HG03097 (cell line): ENCODE measurements around the gene GALNS.
"Not testable (repeated sequence)": the region's sequence is repeated elsewhere in the genome, so short reads cannot be mapped to it uniquely, and the experiment has no call there.

Experiments used
- ATAC-seq: cut with Tn5 transposase; IDR thresholded peaks from one replicate; pipeline ENCODE4 v1.9.1; 2021; ENCODE audit not compliant: unreplicated experiment, low FRiP score

GALNS gene

DNA sequence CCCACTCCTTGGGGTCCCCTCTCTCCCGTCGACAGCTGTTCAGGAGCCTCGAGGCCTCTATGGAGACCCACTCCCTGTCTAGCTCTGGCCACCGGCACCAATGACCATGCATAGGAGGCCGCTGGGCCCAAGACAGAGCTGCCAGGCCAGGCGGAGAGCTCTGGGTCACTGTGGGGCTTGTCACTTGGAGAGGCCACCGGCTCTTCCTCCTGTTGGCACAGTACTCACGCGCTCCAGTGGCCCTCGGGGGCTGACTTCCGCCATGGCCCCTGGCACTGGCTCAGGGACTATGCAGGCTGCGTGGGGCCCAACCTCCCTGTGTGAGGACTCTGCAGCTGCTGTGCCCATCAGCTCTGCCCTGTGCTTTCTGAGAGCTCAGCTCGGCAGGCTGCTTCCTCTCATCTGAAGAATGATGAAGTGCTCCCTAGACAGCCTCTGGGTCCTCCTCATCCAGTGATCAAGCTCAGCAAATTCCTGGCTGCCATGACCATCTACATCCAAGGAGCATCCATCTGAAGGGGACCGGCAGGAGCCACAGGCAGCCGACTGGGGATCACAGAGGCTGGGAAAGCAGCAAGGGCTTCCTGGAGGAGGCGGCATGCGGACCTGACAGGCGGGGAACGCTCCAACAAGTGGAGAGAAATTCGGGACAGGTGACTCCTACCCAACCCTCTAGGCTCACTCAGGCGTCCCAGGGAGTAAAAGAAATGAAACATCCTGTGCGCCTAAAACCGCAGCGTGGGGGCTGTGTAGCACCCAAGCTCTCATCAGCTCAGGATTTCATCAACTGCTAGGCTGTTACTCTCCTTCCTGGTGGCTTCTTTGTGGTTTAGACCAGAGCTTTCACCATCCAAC, 16.8 kb downstream of the GALNS start:
- ATAC-seq: no peak

DNA sequence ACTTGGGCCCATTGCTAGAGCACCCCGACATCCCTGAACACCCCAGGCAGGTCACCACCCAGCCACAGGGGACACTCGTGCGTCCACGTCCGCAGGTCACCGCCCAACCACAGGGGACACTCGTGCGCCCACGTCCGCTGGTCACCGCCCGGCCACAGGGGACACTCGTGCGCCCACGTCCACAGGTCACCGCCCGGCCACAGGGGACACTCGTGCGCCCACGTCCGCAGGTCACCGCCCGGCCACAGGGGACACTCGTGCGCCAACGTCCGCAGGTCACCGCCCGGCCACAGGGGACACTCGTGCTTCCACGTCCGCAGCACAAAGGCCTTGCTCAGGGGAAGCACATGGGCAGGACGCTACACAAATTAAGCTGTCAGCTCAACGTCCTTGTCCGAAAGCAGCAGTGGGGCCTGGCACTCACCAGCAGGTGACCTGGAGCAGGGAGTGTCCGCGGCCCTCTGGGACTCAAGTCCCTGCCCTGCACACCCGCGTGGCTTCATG, 17.7 kb downstream of the GALNS start:
- no peak for ATAC-seq

DNA sequence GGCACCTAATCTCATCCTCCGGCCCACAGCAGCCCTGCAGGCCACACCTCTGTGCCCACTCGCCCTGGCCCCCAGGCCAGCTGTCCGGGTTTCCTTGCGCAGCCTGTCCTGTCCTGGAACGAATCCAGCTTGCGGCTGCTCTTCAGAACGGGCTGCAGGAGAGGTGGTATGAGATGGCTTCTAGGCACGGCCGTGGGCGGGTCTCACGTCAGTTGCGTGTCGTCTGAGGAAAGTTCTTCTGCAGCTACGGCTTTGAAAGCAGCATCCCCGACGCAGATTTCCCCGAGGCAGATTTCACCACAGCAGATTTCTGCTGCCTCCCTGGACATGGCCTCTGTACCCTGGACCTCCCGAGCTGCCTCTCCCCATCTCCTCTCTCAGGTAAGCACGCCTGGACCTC, 18.2 kb downstream of the GALNS start:
- no peak for ATAC-seq

DNA sequence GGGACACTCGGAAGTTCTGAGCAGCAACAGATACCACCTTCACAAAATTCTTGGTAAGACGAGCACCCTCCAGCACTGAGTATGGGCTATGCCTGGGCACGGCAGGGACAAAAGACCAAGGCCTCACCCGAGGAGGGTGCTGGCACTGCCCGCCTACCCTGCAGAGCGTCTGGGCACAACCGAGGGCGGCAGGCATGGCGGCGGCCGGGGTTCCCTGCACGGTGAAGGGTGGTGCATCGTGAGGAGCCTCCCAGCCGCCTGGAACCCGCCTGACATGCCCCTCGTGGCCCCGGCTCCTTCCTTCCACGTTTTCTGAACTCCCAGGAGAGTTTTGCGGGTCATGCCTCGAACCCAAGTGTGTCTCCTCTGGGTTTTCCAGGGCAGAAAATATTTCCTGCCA, 18.9 kb downstream of the GALNS start:
- no peak for ATAC-seq

DNA sequence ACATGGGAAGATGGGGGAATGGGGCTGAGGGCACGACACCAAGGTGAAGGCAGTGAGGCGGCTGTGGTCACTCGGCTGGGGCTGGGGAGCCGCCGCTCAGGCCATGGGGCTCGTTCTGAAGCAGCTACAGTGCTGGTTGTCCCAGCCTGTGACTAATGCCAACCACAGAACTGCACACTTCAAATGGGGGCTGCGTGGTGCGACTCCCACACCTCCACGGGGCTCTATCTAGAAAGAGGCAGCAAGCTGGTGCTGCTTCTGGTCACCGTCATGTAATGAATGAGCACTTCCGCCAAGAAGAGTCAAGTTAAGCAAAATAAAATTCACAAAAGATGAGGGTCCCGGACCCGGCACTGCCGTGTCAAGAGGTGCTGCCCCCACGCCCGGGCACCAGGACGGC, 20.0 kb downstream of the GALNS start:
- no peak for ATAC-seq

DNA sequence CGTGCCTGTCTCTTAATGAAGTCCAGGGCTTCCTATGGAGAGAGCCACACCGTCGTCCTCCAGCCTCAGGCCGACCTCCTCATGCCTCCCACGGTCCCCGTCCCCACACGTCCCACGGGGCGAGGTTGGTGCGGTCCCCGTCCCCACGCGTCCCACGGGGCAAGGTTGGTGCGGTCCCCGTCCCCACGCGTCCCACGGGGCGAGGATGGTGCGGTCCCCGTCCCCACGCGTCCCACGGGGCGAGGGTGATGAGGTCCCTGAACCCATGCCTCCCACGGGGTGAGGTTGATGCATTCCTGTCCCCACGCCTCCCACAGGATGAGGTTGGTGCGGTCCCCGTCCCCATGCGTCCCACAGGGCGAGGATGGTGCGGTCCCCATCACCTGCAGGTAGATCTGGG, 20.9 kb downstream of the GALNS start:
- no peak for ATAC-seq

DNA sequence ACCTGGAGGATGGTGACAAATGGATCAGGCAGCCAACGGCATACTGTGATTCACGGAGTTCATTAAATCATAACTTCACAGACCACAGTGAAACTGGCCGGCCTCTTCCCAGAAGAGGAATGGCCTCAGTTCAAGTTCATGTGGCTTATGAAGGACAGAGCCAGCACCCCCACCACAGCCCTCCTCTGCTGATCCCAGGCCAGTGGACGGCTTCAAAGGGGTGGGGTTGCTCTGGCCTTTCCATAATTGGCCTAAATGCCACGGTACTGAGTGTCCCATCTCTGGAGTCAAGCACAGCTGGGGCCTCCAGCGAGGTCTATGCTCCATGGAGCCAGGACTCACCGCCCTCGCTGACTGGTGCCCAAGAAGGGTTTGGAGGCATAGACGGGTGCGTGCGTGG, 21.4 kb downstream of the GALNS start:
- ATAC-seq: no peak

DNA sequence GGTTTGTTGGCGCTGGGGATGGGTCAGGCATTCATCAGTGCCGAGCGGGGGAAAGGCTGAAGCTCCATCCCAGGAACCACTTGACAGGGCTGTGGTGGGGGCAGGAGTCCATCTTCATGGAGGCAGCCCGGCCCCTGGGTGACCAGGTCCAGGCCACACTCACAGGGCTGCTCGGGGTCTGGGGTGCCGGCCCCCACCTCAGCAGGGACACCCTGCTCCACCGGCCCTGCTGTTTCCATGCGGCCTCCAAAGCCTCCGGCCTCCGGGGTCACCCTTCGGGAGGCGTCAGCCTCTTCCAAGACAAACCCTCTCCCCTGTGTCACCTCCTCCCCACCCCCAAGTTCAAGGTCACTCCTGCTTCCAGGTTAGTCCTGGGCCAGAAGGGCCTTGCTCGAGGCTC, 22.1 kb downstream of the GALNS start:
- no peak for ATAC-seq

DNA sequence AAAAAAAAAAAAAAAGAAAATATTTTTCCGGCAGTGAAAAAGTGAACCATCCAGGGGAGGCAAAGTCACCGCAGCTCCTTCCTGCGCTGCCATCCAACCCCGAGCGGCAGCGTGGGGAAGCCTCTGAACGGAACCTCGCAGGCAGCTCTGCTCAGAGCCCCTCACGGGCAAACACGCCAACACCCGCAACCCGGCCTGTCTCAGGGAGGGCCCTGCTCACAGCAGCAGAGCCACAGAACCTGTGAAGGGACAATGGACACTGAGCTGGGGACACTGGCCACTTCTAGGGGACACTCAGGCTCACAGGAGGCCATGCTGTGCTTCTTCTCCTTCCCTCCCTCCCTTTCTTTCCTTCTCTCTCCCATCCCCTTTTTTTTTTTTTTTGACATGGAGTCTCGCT, 23.7 kb downstream of the GALNS start:
- ATAC-seq: no peak

DNA sequence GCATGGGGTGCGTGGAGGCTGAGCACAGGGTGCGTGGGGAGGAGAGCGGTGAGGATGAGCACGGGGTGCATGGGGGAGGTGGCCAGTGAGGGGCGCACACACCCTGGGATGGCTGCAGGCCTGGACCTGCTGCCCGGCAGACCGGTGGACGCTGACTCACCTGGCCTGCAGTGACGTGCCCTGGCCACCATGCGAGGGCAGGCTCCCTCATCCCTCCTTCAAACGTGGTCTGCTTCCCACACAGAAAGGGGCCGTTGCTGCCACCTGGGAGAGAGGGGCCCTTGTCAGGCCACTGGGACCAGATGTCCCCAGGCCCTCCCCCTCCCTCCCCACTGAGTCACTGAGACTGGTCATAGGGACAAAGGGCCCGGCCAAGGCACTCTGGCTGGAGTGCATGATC, 24.9 kb downstream of the GALNS start:
- ATAC-seq: no peak

DNA sequence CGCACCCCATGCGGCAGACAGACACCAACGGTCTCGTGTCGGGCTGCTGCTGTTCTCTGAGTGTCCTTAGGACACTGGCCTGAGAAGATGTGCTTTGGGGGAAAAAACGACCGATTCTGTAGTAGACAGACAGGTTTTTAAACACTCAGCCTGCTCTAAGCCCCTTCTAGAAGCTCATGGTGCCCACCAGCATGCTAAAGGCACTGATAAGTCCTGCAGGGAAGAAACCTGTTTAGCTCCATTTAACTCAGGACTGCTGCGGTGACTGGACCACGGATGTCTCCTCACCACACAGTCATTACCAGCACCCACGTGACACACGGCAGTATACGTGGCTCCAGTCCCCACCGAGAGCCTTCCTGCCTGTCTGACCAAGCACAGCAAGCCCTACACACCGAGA, 26.0 kb downstream of the GALNS start:
- no peak for ATAC-seq

DNA sequence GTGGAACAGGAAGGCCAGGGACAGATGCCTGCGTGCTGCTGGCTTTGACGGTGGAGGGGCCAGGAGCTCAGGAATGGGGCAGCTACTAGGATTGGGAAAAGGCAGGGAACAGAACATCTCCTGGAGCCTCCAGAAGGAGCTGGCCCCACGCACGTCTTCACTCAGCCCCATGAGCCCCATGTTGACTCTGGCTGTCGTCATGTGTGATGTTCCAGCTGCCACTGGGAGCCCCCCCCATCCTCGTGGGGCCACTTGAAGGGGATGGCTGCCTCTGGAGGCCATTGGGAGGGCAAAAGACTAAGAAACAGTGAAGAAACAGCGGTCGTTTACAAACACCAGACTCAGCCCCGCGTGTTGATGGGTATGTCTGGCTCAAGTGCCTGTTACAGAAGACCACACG, 26.5 kb downstream of the GALNS start:
- ATAC-seq: no peak

DNA sequence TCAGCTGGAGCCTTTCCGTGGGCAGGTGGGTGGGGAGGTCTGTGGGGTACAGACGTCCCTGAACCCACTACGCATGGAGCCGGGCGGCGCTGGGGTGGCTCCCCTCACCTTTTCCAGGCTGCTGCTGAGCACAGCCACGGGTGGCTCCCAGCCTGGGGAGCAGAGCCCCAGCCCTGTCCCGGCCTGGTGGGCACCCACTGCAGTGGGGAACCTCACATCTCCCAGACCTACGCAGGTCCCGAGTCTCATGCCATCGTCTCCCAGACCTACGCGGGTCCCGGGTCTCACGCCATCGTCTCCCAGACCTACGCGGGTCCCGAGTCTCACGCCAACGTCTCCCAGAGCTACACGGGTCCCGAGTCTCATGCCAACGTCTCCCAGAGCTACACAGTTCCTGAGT, 28.0 kb downstream of the GALNS start:
- ATAC-seq: no peak

DNA sequence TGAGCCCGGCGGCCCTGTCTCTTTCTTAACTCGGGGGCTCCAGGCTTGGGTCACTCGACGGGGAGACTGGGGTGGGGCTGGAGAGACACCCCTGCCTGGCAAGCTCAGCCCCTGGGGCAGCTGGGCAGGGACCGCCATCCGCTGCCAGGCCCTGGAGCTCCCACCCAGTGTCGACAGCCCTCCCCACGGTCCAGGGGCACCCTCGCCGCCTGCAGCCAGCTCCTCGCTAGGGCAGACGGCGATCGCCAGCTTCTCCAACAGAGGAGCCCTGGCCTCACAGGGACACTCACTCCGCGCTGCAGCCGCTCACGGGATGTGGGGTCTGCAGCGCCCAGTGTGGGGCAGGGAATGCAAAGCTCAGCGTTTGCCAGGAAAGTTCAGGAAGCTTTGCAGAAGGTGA, 29.0 kb downstream of the GALNS start:
- ATAC-seq: no peak

DNA sequence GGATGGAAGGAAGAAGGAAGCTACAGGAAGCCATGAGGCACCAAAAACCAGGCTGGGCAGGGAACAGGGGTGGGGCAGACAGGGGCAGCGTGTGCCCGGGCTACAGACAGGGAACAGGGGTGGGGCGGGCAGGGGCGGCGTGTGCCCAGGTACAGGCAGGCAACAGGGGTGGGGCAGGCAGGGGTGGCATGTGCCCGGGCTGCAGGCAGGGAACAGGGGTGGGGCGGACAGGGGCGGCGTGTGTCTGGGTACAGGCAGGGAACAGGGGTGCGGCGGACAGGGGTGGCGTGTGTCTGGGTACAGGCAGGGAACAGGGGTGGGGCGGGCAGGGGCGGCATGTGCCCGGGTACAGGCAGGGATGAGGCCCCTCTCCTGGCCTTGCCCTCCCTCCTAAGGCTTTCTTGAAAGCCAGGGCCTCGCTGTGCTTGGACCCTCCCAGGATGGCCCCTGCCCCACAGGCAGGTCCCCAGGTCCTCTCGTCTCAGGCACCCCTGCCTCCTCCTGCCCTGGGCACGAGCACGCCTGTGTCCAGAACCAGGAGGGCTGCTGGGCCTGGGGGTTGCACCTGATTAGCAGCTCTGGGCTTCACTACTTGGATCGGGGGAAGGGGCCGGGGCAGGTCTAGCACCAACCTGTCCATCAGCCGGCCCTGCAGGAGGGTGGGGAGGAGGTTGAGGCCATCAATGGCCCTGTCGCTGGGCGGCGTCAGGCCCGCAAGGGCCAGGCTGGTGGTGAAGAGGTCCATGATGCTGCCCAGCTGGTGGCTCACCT, 30.5 kb downstream of the GALNS start:
- ATAC-seq: no peak

DNA sequence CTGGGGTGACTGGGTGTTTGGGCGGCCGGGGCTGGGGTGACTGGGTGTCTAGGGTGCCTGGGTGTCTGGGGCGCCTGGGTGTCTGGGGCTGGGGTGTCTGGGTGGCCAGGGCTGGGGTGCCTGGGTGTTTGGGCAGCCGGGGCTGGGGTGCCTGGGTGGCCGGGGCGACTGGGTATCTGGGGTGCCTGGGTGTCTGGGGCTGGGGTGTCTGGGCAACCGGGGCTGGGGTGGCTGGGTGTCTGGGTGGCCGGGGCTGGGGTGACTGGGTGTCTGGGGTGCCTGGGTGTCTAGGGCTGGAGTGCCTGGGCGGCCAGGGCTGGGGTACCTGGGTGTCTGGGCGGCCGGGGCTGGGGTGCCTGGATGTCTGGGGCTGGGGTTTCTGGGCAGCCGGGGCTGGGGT, 31.6 kb downstream of the GALNS start:
- no peak for ATAC-seq

DNA sequence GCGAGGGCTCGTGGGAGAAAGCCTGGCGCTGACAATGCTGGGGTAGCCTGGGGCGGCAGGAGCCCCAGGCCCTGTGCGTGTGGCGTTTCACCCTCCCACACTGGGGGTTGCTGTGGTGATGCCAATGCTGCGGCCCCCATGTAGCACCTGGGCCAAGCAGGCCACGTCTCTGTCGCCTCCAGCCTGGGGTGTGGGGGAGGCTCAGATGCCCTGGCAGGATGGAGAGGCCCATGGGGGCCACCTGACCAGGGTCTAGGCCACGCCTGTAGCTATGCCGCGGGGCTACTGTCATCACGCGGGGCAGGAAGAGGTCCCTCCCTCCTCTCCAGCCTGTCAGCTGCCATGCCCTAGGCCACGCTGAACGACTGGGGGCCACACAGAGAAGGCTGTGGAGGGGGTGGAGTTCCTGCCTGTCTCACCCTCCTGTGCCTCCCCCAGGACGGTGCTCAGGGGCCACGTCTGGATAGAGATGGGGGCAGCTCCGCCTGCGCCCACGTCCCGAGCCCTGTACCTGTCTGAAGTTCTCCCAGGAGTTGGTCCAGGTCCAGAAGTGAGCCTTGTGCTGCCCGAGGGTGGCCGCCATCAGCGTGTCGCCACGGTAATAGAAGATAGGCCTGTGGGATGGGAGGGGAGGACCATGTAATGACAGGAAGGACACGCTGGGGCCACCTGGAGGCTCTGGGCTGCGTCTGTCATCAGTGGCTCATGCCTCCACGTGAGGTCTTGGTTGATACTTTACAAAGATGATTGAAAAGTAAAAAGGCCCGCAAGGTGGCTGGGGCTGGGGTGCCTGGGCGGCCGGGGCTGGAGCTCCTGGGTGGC, 32.3 kb downstream of the GALNS start:
- ATAC-seq: no peak

DNA sequence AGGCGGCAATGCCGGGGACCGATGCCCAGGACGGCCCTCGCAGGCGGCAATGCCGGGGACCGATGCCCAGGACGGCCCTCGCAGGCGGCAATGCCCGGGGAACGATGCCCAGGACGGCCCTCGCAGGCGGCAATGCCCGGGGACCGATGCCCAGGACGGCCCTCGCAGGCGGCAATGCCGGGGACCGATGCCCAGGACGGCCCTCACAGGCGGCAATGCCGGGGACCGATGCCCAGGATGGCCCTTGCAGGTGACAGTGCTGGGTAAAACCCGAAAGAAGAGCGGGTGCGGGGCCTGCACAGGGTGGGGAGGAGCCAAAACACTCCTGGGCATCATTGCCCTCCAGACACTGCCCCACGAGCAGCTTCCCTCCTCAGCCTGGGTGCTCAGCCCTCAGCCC, 33.1 kb downstream of the GALNS start:
- not testable (repeated sequence) for ATAC-seq

DNA sequence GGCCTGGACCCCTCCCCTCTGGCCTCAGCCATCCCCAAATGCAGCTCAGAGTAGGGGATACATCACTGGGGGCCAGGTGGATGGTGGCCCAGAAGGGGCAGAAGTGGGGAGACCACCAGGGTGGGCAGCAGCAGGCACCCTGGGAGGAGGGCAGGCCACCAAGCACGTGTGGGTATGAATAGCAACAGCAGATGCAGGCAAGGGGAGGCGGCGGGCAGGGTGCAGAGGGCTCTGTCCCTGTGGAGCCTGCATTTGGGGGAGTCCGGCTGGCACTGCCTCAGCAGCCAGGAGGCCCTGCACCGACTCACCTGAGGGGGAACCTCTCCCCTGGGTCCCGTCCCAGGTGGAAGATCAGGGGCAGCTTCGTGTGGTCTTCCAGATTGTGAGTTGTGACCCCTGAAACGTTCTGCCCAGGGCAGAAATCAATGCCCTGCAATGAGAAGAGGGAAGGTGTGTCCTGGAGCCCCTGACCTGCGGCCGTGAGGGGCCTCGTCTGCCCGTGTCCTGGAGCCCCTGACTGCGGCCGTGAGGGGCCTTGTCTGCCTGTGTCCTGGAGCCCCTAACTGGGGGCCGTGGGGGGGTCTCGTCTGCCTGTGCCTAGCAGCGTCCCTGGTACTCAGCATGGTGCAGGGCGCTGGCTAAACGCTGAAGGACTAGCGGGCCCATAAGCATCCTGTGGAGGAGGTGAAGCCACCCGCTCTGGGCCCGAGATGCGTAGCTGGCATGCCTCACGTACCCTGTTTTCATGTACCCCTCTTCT, 34.3 kb downstream of the GALNS start:
- no peak for ATAC-seq

DNA sequence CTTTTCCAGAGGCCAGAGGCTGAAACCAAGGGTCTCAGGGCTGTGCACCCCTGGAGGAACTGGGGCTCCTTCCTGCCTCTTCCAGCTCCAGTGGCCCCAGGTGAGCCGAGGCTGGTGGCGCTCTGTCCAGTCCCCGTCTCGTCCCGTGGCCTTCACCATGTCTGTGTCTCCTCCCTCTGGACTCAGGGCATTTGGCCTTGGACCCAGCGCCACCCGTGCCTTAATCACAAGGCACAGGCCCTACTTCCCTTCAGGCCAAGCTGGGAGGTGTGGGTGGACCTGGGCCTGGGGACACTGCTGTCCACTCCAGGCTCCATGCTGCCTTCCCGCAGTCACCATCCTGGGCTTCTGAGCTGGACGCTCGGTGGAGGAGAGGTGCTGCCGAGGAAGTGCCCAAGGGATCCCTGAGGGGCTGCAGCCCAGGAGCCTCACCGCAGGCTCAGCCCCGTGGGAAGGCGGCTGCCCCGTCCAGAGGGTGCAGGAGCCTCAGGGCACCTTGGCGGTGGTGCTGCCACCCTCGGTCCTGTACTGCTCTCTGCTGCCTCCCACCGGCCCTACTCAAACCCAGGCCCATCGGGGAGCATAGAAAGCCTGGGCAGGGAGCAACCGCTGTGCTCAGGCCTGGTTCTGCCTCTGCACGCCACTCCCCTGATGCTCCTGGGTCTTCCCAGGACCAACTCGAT, 35.4 kb downstream of the GALNS start:
- no peak for ATAC-seq
